GM04503 (cell line): ENCODE data around the gene SLC38A10.

ENCODE experiments used
- DNase-seq: peaks from one replicate; pipeline ENCODE4 v3.0.0-alpha.2; 2012; ENCODE audit warnings: low read depth

The SLC38A10 gene

DNA sequence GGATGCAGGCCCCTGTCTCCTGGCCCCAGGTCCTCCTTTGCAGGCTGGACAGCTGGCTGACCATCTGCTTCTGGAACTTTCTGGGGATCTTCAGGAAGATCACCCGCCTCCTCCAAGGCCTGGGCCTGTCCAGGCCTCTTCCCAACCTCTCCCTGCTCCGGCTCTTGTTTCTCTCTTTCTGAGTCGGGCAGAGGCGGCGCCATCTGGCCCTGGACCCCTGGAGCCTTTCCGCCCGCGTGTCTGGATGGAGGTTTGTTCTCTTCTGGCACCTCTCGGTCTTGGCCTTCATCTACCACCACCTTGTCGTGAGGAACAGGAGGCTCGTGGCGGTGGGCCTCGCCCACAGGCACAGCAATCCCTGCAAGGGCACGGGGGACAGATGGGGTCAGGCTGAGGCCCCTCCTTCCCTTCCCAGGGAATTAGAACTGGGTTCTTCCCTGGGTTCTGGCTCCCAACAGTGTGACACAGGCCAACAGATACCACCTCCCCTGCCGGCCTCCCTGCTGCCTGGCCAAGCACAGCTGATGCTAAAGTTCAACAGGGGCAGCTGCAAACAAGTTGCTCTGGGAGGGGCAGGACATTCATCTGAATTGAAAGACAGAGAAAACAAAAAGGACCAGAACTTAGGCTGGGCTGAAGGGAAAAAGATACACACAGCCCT, 42.7 kb downstream of the SLC38A10 start:
- no peak for DNase-seq

DNA sequence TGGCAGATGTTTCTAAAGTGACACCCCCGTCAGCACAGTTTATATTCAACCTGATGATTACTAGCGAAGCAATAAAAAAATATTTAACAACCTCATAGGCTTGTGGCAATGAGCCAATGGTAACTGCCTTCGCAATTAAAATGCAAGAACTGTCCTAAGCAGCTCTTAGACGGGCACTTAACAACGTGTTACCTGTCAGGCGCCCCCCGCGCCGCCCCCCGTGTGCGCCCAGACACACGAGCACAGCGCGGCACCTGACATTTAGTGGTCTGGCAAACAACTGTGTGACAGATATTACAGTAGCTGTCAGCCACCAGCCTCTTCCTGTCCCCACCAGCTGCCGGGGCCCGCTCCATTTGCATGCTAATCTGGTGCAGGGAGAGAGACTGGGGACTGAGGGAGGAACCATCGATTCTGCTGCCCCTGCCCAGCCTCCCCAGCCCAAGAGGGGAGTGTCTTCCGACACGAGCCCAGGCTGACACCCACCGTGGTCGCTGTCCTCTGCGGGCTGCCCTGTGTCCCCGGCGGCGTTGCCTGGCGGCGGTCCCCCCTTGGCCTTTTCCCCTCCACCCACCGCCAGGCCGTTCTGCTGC, 43.3 kb downstream of the SLC38A10 start:
- DNase-seq = no peak

DNA sequence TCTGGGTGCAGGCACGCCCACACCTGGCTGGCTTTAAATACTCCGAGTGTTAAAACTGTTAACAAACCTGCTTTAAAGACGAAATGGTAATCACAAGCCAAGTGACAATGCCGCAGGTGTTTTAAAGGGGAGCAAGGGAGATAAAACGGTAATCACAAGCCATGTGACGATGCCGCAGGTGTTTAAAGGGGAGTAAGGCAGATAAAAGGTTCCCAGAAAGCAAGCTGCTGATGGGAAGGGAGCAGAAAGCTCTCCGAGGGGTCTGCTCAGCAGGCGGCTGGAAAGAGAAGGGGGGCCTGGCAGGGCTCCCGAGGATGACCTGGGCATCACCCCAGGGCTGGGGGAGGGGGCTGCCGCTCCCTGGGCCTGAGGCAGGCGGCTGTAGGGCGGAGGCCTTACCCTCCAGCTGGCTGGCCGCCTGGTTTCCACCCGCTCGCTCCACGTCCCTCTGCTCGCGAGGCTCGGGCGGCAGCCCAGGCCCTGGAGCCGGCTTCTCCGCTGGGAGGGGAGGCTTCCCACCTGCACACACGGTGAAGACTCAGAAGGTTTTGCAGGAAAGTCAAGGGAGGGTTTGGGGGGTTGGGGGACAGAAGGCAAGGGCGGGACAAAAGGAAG, 43.9 kb downstream of the SLC38A10 start:
- DNase-seq = no peak

DNA sequence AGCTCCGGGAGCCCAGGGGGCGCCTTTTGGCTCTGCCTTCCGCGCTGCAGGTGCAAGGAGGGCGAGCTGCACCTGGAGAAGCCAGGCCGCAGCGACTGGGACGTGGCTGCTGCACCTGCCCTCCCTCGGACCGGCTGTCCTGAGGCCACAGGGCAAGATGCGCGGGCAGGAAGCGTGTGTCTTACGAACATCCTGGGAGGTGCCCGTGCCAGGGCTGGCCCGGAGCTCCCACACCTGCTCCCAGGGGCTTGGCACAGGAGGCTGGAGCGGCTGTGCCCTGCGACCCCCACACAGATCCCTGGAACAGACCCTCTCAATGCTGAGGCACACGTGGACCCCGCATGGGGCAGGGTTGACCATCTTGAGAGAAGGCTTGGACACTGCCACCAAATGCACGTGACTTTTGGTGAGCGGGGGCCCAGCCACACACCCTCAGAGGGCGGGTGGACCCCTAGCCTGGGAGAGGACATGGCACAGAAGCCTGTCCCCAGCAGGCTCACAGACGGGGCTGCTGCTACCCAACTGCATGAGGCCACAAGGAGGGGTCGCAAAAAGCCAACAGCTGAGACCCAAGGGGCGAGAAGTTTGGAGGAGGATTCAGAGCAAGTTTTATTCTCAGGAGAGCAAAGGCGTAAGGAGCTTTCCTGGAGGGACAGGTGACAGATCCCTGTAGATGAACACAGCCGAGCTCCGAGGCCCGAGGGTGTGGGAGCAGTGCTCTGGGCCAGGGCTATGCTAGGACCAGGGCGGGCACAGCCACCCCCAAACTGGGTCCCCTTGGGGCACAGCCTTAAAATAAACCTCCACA, 44.6 kb downstream of the SLC38A10 start:
- no peak for DNase-seq

DNA sequence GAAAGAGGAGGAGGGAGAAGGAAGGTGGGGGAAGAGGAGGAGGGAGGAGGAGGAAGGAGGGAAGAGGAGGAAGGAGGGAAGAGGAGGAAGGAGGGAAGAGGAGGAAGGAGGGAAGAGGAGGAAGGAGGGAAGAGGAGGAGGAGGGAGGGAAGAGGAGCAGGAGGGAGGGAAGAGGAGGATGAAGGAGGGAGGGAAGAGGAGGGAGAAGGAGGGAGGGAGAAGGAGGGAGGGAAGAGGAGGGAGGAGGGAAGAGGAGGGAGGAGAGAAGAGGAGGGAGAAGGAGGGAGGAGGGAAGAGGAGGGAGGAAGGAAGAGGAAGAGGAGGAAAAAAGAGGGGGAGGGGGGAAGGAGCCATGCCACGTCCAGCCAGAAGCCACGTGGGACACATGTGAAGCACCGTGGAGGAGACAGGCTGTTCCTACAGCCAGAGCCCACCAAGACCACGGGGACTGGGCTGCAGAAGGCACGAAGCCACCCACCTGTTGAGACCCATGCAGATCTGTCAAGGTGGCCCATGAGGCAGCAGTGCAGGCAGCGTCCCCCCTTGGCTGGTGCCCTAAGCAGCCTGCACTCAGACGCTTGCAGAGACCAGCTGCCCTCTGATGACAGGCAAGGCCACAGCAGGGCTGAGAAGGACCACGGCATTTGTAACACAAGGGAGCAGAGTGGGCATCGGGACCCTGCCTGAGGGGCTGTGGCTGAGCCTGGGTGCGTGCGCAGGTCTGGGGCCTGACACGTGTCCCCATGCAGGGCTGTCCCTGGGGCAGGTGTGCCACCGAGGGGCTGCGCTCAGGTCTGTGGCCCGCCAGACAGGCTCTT, 45.7 kb downstream of the SLC38A10 start:
- no peak for DNase-seq

DNA sequence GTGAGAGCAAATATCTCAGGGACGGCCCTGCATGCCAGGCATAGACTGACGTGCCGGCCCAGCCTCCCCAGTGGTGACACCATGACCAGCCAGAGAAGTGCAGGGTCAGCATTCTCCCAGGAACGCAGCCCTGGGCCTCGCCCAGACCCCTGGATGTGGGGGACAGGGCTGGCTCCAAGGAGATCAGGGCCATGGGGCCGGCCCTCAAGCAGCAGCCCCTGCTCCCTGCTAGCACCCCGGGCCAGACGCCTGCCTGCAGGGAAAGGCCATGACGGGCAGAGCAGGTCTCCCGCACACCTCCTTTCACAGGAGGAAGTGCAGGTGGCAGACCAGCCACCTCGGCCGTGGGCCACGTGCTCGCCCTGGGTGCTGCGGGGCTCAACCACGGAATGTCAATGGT, 46.5 kb downstream of the SLC38A10 start:
- no peak for DNase-seq

DNA sequence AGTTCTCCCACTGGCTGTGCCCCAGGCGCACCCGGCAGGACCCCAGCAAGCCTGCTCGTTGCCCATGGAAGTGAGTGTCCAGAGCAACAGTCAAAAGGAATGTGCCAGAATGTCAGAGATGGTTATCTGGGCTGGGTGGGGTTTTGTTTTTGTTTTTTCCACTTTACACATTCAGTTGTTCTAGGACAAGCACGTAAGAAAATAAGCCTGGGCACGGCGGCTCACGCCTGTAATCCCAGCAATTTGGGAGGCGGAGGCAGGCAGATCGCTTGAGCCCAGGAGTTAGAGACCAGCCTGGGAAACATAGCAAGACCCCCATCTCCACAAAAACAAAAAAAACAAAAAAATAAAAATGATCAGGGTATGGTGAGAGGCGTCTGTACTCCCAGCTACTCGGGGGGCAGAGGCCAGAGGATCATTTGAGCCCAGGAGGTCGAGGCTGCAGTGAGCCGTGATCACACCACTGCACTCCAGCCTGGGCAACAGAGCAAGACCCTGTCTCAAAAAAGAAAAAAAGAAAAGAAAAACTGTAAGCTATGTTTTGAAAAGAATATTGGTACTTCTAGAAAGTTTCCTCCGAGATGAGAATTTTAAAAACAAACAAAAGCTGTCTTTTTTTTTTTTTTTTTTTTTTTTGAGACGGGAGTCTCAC, 47.6 kb downstream of the SLC38A10 start:
- DNase-seq = no peak

DNA sequence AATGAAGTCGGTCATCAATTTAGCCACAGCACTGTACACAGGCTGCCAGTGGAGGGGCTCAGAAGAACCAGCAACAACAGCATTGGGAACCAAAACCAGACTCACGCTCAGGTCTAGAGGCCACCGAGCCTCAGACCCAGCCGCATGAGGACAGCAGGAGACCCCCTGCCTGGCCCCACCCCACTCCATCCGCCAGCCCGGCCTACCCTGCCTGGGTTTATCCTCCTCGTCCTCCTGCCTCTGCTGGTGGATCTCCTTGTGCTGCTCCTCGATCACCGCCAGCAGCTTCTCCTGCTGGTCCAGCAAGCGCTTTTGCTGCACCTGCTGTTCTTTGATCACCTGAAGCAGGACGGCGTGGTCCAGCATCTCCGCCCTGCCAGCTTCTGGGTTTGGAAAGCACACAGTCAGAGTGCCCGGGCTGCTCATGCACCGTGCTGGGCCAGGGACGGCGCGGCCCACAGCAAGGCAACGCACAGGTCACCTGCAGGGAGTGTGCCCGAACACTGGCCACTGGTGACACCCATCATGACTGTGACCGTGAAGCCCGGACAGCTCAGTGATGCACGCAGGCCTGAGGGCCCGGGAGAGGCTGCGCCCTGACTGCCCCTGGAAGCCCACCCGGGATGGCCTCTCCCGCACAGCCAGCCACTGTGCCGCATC, 48.3 kb downstream of the SLC38A10 start:
- DNase-seq = no peak

DNA sequence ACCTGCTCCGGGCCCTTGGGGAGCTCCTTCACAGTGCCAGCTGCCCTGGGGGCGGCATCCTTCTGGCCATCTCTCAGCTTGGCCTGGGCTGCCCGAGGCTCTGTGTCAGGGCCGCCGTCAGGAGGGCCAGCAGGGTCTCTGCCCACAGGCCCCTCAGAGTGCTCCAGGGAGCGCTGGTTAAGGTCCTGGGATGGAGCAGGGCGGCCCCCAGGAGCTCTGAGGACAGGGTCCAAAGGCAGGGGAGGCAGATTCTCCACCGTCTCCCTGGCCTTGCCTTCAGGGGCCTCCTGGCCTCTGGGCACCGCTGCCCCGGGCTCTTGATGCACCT, 48.8 kb downstream of the SLC38A10 start:
- DNase-seq = no peak

DNA sequence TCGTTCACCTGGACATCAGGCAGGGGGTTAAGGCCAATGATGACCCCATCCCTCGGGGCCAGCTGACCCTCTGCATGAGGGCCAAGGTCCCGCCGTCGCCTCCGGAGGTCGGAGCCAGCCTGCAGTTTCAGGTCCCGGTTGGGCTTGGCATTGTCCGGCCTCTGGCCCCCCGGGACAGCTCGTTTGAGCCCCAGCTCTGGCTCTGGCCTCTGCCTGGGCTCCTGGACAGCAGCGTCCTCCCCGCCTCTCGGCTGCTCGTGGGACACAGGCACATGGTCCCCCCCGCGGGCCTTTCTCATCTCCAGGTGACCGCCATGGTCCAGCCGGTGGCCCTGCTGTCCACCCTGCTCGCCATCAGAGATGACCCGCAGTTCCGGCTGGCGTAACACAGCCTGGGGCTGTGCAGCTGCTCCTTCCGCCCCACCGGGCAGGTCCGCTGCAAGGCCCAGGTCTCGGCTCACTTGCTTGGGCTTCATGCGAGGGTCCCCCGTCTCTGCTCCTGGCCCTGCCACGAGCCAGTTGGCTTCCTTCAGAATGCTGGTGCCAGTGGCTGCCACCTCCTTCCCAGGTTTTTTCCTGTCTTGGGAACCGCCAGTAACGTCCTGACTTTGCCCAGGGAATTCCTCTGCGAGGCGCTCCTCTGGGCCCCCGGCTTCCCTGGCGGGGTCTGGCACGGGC, 49.3 kb downstream of the SLC38A10 start:
- no peak for DNase-seq

DNA sequence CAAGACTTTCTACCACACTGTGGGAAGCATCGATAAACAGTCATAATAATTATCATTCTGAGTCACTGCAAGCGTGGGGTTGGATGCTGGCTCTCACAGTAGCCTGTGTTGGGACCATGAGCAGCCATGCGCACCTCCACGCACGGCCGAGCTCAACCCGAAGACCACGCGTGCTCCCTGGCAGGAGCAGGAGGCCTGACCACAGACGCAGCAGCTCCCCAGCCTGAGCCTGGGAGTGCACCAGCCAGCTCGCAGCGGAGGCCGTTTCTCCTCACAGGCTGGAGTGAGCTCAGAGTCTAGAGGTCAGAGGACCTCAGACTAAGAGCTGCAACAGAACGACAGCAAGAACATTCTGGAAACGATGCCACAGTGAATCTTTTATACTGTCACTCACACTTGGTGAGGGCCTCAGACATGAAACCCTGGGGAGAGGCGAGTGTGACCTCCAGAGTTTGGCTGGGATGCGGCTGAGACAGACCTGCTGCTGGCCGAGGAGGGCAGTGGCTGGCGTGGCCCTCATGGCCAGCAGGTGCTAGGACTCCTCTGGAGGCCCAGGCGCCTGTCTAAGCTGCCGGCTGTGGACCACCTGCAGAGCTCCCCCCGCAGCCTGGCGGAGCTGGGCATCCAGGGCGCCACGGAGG, 50.0 kb downstream of the SLC38A10 start:
- DNase-seq = no peak

DNA sequence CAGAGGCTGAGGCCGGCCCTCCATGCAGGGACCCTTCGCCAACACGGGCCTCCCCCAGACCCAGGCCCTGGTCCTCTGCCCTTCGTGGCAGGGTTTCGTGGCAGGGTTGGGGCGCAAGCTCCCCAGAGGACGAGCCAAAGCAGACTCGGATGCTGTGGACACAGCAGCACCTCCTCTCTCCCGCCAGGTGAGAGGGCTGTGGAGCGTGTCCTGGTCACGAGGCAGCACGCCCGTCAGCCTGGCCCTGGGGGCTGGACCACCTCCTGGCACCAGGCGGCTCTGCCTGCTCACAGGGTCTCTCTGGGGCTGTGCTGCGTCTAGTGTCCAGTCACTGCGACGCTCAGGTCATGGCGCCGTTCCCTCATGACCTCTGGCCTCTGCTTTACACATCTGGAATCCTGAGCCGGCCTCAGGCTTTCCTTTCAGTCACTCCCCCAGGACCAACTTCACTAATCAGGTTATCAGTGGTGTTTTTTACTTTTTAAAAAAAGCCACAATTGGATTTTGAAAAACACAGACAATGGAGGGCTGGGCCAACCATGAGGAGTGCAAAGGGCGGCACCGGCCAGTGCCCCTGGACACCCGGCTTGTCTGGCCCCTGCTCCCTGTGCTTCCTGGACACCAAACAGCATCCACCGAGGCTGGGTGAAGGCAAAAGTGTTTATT, 50.6 kb downstream of the SLC38A10 start:
- DNase-seq = no peak

DNA sequence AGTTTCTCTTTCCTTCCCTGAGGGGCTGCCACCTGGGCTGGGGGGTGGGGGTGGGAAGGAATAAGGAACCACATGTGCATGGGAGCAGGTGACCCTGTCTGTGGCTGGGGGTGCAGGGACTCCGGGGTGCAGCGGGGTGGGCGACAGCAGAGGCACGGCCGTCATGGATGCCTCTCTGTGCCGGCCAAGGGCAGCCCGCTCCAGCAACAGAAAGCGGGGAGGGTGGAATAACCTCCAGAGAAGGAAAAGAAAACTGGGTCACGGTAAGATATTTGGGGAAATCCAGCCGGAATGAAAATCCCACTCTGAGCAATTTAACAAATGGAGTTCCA, 51.8 kb downstream of the SLC38A10 start:
- DNase-seq = no peak

DNA sequence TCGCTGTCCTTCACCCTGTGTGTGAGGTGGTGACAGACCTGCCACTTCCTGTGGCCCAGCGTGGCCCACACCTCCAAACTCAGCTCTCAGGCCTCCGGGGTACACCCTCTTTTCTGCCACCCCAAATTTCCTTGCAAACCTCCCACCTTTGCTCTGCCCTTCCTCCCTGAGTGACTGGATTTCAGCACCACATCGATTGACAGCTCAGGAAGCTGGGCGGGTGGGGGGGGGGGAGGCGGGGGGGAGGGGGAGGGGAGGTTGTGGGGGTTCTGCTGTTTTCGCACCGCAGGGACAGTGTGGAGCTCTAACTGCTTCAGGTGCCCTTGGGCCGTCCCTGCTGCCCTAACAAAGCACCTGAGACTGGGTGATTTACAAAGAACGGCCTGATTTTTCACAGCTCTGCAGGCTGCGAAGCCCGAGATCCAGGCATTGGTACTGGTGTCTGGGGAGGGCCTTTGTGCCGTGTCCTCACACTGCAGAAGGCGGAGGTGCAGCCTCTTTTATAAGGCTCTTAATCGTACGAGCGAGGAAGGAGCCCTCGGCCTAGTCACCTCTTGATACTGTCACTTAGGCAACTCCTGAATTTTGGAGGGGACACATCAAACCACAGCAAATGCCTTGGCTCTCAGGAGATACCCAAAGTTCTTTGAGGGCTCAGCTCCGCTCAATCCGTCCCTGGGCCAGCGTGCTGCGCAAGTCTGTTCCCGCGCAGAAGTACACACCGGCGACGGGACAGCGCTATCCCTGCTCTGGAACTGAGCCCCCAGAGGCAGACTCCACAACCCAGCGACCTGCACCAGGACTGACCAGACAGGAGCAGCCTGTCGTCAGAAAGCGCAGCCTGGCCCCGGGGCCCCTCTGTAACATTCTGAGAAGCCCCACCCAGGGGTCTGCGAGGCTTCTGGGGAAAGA, 52.4 kb downstream of the SLC38A10 start:
- no peak for DNase-seq

DNA sequence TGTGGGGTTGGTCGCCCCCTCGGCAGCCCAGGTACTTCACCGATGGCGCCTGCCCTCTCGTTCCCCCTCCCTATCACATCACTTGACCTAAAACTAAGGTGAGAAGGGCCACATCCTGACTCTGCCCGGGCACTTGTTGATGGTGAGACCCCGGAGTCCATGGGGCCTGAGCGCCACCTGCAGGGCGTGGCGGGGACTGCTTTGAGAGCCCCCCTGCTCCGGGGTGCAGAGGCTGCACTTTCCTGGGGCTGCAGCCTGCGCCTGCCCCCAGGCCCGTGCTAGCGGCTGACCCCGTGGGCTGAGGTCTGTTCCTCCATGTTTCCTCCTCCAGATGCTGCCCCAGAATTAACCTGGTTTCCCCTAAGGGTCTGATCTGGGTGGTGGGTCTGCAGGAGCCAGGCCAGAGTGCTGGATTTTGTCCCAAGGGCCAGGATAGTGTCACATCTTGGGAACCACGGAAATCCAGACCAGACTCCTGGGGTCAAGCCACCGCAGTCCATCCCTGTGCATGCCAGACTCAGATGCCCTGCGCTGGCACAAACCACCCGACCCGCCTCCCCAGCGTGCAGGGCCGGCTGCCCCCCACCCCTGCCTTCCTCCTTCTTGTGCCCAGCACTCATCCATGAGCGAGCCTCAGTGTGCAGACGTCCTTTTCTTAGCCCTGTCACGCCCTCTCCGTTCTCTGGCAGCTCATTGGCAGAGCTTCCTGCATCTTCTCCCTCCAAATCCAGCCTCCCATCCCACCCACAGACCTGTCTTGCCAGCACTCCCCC, 53.3 kb downstream of the SLC38A10 start:
- DNase-seq = no peak

DNA sequence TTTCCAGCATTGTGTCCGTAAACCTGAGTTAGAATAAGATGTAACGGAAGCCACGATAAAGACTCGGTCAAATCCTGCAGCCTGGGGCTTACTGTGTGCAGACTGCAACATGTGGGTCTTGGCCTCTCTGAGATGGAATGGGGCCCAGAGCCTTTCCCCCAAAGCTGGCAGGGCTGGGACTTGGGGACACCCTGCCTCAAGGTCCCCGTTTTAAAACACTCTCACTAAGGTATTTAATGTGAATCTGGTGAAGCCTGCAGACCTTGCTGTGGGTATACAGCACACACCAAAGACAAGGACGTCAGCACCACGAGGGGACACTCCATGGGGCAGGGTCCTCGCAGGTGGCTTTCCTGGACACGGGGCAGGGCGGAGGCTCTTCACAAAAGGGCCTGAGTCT, 53.9 kb downstream of the SLC38A10 start:
- no peak for DNase-seq

DNA sequence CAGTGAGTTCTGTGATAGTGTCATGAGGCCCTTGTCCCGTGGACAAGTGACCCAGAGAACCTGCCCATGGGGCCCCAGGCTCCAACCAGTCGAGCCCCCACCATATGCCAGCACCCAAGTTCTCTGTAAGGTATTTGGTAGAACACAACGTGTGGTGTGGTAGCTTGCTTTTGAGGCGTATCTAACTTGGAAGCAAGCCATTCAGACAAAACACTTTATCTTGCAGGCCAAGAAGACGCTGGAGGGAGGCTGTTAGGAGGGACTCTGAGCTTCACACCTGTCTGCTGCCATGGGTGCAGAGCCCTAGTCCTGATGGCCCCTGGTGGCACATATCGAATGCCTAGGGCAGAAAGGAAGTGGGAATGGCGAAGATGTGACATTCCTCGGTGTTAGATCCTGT, 54.3 kb downstream of the SLC38A10 start:
- no peak for DNase-seq
